Bone marrow (tissue), 2 donors: ENCODE data around the gene LRRC7.

Experiments
- DNase-seq, 2 donors: peaks; one replicate each; lab custom pipeline; 2025; lab: John Stamatoyannopoulos, UW

The LRRC7 gene

DNA sequence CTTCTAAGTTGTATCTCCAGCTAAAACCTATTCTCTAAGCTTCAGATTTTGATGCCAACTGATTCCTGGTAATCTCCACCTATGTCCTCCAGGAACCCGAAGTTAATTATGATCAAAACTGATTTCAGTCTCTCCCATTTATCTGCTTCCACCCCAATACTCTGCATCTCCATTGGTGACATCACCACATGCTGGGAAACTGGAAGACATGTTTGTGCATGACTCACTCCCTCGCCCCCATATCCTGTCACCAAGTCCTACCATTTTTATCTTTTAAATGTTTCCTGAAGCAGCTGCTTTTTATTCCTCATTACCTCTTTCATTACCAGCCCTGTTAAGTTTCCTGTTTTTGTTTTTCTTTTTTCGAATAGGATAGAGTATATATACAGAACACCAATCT, 409.2 kb downstream of the LRRC7 start:
- DNase-seq: no peak

DNA sequence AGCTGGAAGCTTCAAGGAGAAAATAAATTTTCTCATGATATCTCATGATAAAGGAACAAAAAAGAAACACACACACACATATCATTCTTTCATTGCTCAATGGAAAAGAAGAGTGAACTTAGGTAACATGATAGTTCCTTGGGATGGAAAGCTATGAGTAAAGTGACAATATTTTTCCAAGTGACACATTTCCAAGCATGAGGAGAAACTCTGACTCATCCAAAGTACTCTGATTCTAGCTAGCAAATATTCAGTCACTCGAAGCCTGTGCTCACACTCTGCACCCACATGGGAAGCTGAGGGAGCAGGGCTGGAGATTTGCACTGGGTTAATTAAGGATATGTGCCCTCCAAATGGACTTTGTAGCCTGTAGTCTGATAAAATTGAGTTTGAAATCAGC, 415.3 kb downstream of the LRRC7 start:
- no peak for DNase-seq

DNA sequence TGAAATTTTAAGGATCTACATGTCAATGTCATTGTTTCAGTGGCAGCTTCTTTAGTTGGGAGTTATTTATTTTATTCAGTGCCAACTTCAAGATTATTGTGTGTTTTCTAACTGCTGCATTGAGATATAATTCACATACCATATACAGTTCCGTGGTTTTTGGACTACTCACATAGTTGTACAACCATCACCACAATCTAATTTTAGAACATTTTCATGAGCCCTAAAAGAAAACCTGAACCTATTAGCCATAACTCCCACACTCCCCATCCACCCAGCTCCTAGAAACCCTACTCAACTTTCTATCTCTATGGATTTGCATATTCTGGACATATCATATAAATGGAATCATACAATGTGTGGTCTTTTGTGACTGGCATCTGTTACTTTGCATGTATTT, 417.7 kb downstream of the LRRC7 start:
- DNase-seq: no peak

DNA sequence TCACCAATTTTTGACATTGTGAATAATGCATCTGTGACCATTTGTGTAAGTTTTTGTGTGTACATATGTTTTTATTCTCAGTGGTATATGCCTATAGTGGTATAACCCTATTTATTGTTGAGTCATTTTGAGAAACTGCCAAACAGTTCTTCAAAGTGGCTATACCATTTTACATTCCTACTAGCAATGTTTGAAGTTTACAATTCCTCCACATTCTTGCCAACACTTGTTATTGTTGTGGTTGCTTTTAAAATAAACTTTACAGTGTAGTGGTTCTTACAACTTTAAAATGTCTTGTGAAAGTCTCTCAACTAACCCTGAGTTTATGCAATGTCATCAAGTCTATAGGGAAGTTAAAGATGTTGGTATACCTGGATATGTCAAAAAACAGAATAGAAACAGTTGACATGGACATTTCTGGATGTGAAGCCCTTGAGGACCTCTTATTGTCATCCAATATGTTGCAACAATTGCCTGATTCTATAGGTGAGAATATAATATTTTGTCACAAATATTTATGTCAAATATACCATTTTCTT, 418.2 kb downstream of the LRRC7 start:
- DNase-seq: no peak

DNA sequence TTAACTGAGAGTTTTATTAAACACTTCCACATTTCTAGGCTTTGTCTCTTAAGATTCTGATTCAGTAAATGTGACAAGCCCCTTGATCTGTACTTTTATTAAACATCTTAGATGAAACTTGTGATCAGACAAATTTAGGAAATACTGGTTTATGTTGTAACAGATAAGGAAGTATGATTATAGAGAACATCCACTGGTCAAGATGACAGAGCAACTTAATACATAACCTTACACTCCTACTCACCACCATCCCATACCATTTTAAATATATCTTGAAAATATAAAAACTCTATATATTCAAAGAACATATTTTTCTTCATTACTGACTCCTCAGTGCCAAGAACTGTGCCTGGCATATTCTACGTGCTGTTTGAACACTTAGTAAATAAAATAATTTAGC, 420.2 kb downstream of the LRRC7 start:
- DNase-seq: no peak

DNA sequence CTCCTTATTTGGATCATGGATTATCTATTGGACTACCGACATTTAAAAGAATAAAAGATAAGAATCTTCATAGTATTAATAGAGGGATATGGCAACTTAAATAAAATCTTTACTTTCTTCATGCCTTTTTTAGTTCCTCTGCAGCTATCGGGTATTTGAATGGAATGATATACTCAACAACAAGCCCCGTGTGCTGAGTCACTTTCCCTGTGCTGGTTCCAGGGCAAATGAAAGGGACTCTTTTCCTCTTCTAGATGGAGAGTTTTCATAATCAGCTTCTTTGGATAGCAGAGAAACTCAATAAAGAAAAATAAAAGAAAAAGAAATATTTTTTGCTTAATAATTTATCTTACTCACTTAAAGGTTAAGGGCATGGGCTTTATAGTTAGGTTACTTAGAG, 423.9 kb downstream of the LRRC7 start:
- DNase-seq: no peak

DNA sequence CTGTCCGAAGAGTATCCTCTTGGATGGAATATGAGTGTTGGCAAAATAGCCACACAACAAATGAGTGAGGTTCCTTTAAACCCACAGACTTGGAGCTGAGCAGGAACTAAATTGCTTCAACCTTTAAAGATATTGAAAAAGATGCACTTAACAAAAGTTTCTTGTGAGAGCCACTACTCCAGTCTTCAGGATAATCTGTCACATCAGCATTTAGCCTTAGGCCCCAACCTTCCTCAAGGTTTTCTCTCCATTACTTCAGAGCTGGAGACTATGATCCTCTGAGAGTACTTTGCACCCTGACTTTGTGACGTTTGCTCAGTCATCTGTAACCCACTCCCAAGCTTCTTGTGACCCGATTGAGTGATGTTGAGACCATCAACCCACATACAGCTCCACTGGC, 424.9 kb downstream of the LRRC7 start:
- no peak for DNase-seq

DNA sequence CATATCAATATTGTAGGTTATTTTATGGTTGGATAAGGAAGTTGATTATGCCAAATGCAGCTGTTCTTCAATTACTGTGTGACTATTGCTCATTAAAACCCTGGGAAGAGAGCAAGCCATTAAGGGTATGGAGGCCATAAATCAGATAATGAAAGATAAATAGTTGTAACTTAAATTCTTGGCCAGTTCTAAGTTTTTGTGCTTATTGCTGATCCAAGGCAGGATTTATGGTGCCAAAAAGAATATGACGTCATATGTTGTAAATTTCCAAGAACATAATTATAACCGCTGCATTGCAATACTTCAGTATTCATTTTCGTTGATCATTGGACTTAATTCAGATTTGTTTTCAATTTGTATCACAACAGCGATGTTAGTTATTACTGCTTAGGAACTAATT, 426.1 kb downstream of the LRRC7 start:
- no peak for DNase-seq

DNA sequence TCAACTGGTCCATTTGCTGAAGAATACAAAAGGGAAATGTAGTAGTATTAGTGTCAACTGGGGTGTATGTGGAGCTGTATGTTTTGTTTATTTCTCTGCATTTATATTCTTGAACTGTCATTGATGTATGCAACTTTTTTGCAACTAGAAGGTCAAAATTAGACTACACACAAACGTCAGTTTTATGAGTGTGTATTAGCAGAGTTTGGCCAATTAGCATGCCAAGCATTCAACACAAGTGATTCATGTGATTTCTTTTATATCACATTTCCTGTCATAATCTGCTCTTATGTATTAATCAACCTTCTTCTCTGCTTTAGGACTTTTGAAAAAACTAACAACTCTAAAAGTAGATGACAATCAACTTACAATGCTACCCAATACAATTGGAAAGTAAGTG, 426.5 kb downstream of the LRRC7 start:
- DNase-seq: no peak

DNA sequence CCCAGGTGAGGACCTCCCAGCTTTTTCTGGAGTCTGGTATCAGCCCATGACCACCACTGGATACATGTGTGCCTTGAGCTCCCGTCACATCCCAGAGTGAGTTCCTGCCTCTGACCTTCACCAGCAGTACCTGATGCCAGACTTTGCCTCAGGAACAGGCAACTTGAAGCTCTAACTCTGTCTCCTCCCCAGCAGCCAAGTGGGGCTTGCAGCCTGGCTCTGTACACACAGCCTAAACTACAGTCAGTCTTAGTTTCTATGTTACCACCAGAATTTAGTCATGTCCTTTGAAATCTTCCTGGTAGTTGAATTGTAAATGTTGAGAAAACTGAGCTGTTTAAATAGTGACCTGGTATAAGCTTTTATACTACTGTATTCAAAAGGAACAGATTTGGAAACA, 431.1 kb downstream of the LRRC7 start:
- no peak for DNase-seq

DNA sequence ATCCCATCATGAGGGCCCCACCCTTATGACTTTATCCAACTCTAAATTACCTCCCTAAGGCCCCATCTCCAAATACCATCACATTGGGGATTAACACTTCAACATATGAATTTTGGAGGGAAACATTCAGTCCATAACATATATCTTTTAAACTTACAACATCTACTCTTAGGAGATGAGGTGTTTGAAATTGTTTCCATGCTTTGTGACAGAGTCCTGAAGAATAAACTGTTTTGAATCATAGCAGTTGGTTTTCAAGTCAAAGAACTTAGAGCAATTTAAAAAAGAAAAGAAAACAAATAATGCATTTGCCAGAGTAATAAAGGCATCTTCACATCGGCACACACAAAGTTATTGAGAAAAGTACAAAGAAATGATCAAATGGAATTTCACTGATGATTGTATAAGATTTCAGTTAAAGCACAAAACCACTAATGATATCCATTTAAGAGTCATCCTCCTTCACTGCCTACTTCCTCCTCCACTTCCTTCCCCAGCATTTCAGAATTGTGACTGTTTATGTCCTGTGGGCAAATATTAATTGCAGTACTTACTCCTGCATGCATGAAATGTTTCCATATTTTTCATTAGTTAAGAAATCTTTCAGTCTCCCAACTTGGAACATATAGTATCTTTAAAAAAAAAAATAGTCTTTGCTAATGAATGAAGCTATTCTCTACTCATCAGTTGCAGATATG, 435.6 kb downstream of the LRRC7 start:
- no peak for DNase-seq

DNA sequence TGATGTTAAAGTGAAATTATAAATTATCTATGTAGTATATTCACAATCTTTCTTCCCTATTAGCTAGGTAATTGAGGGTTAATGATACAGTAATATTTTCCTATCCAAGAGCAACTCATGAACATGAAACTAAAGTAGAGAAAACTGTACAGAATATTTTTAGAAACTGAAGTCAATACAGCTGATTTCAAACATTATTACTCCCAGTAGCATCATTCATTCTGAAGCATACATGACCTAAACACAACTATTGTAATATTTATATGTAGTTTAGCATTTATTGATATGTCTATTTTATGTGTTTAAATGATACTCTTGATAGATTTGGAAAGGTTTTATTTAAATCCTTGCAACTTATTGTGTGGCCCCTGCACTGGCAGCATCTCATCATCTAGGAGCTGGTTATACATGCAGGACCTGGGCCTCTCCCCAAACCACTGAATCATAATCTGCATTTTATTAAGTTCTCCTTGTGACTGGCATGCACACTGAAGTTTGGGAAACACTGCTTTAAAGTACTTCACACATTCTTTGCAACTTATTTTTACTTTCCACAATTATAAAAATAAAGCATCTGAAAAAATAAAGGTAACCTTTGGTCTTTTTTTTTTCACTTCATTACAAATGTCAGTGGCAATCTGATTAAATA, 437.8 kb downstream of the LRRC7 start:
- no peak for DNase-seq

DNA sequence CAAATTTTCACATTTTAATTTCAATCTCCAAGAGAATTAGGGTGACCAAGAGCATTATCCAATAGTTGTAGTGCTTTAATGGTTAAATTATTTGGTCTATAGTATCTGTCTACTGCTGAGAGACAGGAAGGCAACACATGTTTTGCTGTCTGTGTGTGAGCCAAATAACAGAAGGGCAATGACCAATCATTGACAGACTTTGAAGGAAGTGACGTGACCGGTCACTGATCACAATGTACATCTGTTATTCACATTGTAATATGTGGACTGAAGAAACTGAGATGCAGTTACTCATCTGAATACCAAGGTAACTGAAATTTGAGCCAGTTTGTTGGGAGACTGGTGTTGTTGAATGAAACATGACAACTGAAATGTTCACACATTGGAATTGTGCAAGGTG, 440.9 kb downstream of the LRRC7 start:
- no peak for DNase-seq

DNA sequence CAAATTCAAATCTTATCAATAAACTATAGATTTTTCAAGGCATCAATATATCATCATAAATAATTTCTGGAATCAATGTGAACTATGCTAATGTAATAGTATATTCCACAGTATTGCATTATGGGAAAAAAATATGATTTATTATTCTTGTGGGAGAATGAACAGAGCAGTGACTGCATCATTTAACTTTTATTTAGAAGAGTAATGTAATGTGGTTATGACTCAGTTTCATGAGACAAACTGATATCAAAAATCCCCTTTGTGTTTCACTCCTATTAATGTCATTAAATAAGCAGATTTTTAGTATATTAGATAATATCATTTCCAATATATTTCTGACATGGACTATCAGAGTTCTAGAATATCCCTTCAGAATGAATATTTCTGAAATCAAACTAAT, 450.0 kb downstream of the LRRC7 start:
- no peak for DNase-seq

DNA sequence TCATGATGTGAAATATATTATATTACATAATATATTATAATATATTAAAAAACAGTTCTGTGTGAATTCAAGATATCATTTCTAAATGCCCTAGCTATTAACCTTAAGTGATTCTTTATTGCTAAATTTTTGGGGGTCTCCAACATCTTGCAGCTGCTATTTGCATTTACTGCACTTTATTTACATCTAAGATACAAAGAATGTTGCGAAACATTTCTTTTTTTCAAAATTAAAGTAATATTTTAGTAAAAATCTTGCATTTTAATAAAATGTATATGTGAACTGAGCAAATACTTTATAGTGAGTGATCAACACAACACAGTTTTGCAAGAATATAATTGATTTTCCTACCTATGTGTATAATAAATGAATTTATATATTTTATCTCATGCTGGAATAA, 456.6 kb downstream of the LRRC7 start:
- no peak for DNase-seq

DNA sequence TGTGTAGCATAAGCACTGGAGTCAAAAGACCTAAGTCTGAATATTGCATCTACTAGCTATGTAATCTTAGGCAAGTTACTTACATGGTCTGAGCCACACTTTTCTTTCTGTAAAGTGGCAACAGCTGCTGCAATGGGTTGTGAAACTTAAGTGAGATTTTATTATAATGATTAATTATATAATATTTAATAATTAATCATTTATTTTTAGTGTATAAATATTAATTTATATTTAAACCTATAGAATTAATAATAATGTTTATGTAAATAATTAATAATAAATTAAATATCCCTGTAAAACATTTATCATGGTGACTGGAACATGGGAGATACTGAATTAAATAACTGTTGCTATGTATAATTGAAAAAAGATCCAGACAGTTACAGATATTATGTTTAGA, 457.3 kb downstream of the LRRC7 start:
- no peak for DNase-seq

DNA sequence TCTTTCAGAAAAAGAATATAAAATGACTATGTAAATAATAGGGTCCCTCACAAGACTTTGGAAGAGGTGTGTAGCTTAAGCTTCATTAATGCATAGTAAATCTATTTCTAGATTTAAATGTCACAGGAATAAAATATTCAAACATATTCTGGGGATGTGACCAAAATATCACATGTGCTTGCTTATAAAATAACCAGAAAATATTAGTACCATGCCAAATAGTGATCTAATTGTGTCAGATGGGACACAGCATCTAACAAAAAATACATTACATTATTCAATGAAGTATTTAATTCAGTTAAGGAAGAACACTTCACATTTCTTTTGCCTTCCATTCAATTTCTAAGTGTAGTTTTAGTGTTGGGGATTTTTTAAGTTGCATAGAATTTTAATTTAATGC, 458.1 kb downstream of the LRRC7 start:
- DNase-seq: no peak

DNA sequence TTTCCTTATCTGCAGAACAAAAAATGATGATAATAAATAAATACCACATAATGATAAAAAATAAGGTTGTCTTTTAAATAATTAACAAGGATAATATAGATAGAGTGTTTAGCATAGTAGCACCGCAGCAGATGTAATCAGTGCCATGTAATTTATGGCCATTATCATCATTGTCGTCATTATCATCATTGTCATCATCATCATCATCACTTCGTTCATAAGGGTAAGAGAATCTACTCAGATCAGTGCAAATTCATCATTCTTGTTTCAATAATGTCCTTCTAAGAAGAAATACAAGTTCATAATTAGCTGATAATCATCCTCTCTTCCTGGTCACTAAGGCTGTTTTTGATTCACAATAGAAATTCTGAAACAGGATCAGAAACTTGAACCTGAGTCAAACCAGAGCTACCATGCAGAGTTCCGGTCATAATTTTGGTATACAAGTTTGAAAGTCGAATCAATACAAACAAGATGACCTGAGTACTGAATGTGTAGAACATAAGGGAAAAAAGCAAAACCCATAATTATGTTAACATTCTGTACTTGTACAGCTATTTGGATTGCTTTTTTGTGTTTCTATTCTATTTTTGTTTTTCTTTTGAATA, 465.6 kb downstream of the LRRC7 start:
- DNase-seq: no peak

DNA sequence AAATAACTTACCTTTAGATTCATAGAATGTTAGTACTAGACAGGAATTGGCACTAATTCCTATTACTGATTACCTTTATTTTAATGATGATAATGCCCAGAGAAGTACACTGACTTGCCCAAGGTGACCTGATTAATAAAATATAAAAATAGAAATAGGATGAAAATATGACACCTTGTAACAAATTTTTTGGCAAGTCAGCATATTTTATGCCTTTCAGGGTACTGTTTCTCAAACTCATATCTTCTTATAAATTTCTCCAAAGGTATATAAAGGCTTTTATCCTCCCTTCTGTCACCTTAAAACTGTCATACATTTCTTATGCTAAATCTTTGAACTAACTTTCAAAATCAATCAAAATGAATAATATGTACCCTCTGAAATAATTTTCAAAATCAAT, 466.2 kb downstream of the LRRC7 start:
- DNase-seq: no peak

DNA sequence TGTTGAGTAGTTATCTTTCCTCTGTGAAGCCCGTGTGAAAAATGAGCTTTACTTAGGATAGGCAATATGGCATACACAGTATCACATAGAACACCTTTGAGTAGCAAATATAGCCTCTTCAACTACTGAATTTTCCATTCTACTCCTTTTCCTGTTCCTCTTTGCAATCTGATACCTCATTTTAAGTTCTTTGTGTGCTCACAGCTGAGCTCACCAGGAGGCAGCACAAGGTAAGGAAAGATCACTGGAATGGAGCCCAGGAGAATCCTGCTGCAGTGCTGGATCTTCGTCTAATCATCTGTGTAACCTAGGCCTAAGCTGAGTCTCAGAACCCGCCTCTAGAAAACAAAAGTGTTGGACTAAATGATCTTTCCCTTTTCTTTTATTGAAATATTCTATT, 466.7 kb downstream of the LRRC7 start:
- DNase-seq: no peak

DNA sequence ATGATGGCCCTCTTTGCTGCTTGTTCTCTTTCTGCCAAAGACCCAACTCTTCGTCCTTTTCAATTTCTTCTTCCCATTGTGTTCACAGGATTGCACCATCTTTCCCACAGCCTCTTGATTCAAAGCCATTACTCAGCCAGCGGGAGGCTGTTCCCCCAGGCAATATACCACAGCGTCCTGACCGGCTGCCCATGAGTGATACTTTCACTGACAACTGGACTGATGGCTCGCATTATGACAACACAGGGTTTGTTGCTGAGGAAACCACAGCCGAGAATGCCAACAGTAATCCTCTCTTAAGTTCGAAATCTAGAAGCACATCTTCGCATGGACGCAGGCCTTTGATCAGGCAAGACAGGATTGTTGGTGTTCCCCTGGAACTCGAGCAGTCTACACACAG, 470.3 kb downstream of the LRRC7 start:
- DNase-seq: no peak

DNA sequence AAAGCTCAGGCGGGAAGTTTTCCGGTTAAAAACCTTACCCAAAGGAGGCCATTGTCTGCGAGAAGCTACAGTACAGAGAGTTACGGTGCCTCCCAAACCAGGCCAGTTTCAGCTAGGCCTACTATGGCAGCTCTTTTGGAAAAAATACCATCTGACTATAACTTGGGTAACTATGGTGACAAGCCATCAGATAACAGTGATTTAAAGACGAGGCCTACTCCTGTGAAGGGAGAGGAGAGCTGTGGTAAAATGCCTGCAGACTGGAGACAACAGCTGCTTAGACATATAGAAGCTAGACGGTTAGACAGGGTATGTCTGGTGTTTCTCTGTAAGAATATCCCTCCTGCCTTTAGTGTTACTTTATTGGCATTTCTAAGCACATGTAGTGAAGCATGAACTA, 471.8 kb downstream of the LRRC7 start:
- no peak for DNase-seq

DNA sequence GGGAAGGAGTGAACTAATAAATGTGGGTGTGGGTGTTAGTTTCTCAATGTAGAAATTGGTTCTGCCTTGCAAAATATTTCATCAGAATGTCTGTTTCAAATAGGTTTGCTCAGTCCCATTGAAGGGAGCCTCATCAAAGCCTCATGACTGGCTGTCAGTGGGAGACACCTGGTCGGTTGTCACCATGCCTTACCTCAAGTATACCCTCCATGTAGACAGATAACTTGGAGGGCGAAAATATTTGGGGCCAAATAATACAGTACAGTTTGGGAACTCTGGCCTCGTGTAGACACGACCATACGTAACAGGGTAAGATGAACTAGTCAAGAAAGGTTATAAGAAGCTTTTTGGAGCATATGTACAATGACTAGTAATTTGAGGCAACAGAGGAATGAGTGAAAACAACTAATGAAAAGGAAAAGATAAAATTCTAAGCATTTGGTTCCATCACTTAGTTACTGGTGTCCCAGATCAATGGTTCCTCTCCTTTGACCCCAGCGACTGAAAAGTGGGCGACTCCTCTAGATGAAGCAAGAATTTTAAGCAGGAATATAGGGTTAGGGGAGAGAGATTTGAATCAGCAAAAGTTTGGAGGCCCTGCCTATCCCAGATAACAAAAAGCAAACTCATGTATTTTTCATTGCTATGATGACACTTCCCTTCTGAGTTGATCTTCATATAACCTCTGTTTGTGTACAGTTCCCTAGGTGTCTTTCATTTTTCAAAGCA, 473.8 kb downstream of the LRRC7 start:
- no peak for DNase-seq
